ENCODE results near the gene PRPH. TPM values are rescaled to one million over a fixed set of nuclear protein-coding genes. Genes with fewer than 3 reads are reported as not detected.

Gene PRPH
- total and polyA plus RNA-seq, 2 donors (not counting 1 experiment from before 2014, with no cell fraction given), result not detected

DNA sequence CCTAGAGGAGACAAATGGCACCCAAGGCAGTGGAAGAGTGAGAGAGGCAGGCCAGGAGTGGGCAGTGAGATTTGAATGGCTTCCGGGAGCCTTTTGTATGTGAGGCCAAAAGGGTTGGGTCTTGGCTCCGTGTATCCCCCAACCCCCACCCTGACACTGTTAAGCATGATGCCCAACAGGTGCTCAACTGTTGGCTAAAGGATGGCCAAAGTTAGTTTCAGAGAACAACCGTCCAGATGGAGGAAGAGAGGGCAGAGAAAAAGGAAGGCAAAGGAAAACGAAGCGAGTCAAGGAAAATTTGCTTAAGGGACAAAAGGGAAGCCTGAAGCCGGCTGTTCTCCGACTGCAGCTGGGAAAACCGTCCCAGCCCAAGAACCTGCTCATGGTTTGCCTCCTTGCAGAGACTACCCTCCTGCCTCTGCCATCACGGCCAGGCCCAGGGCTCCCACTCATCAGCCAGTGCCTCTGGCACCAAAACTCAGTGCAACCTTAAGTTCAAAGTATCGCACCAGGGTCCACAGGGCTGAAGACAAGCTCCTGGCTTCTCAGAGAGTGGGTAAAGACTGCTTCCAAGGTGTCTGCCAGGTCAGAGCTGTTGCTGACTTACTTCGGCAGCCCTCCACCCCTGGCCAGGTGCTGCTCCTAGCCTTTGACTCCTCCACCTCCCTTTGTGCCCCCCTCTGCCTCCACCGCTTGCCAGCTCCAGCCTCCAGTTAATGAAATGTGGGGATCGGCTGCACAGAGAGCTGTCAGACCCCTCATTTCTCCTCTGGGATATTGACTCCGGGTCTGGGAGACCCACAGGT lies 46.2 kb downstream of the PRPH start:
- TF ChIP-seq EZH2 (IDR thresholded peaks at IDR 0.05; ENCODE audit: borderline replicate concordance, insufficient read depth, low read depth, low read length, poor library complexity, severe bottlenecking) (no peak), CTCF (IDR thresholded peaks at IDR 0.05) (no peak)
- peak; percentile 33 for DNase-seq
- Histone ChIP-seq H2AFZ (ENCODE audit: insufficient read depth, low read depth, low read length, poor library complexity, severe bottlenecking) (no peak overlapping the region), H3K27ac (ENCODE audit: low read length in 2 of 2) (no peak overlapping the region), H4K20me1 (ENCODE audit: control insufficient read depth, insufficient read depth, low read length, poor library complexity, severe bottlenecking) (peaks cover 17% of the 10 kb centered on the region), H3K4me3 (ENCODE audit: control extremely low read depth in 1 of 5, extremely low read depth in 1 of 5, insufficient read depth in 1 of 5, low read depth in 2 of 5, low read length in 4 of 5) (no peak overlapping the region), H3K79me2 (ENCODE audit: control insufficient read depth, insufficient read depth, low read length) (no peaks in the 10 kb centered on the region), H3K9ac (ENCODE audit: low read length) (no peak overlapping the region), H3K4me2 (replicated peaks; ENCODE audit: low read depth, low read length, poor library complexity, severe bottlenecking) (peak overlapping the region; percentile 89), H3K9me3 (ENCODE audit: control extremely low read depth in 1 of 3, control insufficient read depth in 2 of 3, insufficient read depth in 1 of 3, low read length in 2 of 3) (peaks cover 0 to 23% (median 0%) of the 10 kb centered on the region in 3 donors), H3K4me1 (ENCODE audit: control insufficient read depth in 2 of 2, insufficient read depth in 2 of 2, low read length in 2 of 2) (peaks cover 60 to 64% of the 10 kb centered on the region in 2 donors), H3K27me3 (replicated peaks in 1 of 4; ENCODE audit: control extremely low read depth in 1 of 4, control insufficient read depth in 3 of 4, insufficient read depth in 4 of 4, low read length in 3 of 4) (peaks cover 0 to 88% (median 46%) of the 10 kb centered on the region in 4 experiments), H3K36me3 (replicated peaks in 1 of 2; ENCODE audit: control extremely low read depth in 1 of 2, control insufficient read depth in 1 of 2, extremely low read depth in 1 of 2, insufficient read depth in 2 of 2, low read length in 1 of 2) (no peaks in the 10 kb centered on the region)
- H3K27me3 Mint-ChIP-seq, result peaks cover 48% of the 10 kb centered on the region
- POLR2A ChIA-PET, result interaction anchor here (0.6 kb wide), 1 partner anchor 29 kb away, joined by 3 read pairs; no protein-coding TSS in a partner anchor
- no peak for ATAC-seq (ENCODE audit: low read depth)
- 53% methylated on average over 10 of the region's 14 CpGs for WGBS (ENCODE audit: insufficient coverage)
- H3K9me3 Mint-ChIP-seq (ENCODE audit: insufficient read depth), result no peaks in the 10 kb centered on the region
- H3K4me3 Mint-ChIP-seq, result no peak overlapping the region
- CTCF ChIA-PET, result interaction anchor here (0.6 to 4.0 kb wide), 19 partner anchors 9 to 277 kb away, joined by 3 to 74 read pairs (median 6); partner anchors contain the start of genes PRPH, SPATS2 and TROAP
- intact Hi-C loops (cut with micrococcal nuclease), result loop anchor here (10.0 kb wide), 2 partner anchors 246 to 504 kb away; partner anchors contain the start of genes BCDIN3D and DHH
- peaks cover 54% of the 10 kb centered on the region for H3K4me1 Mint-ChIP-seq
- peak overlapping the region; percentile 7 for H3K27ac Mint-ChIP-seq

- Histone ChIP-seq H3K27ac (ENCODE audit: low read length in 2 of 2) (no peak overlapping the region), H3K9ac (ENCODE audit: low read length) (no peak overlapping the region), H2AFZ (ENCODE audit: insufficient read depth, low read depth, low read length, poor library complexity, severe bottlenecking) (peak overlapping the region; percentile 58), H3K4me1 (ENCODE audit: control insufficient read depth in 2 of 2, insufficient read depth in 2 of 2, low read length in 2 of 2) (peaks cover 60 to 65% of the 10 kb centered on the region in 2 donors), H3K4me3 (ENCODE audit: control extremely low read depth in 1 of 5, extremely low read depth in 1 of 5, insufficient read depth in 1 of 5, low read depth in 2 of 5, low read length in 4 of 5) (peak overlapping the region in 2 of 5 experiments; percentile 50 to 51), H3K9me3 (ENCODE audit: control extremely low read depth in 1 of 3, control insufficient read depth in 2 of 3, insufficient read depth in 1 of 3, low read length in 2 of 3) (peaks cover 0 to 22% (median 0%) of the 10 kb centered on the region in 3 donors), H3K36me3 (replicated peaks in 1 of 2; ENCODE audit: control extremely low read depth in 1 of 2, control insufficient read depth in 1 of 2, extremely low read depth in 1 of 2, insufficient read depth in 2 of 2, low read length in 1 of 2) (no peaks in the 10 kb centered on the region), H4K20me1 (ENCODE audit: control insufficient read depth, insufficient read depth, low read length, poor library complexity, severe bottlenecking) (peaks cover 17% of the 10 kb centered on the region), H3K4me2 (replicated peaks; ENCODE audit: low read depth, low read length, poor library complexity, severe bottlenecking) (peak overlapping the region; percentile 89), H3K27me3 (replicated peaks in 1 of 4; ENCODE audit: control extremely low read depth in 1 of 4, control insufficient read depth in 3 of 4, insufficient read depth in 4 of 4, low read length in 3 of 4) (peaks cover 0 to 88% (median 47%) of the 10 kb centered on the region in 4 experiments), H3K79me2 (ENCODE audit: control insufficient read depth, insufficient read depth, low read length) (no peaks in the 10 kb centered on the region)
- H3K27ac Mint-ChIP-seq, result no peak overlapping the region
- peaks cover 53% of the 10 kb centered on the region for H3K27me3 Mint-ChIP-seq
- ChIA-PET CTCF (interaction anchor here (0.6 to 4.0 kb wide), 20 partner anchors 9 to 278 kb away, joined by 3 to 74 read pairs (median 6); partner anchors contain the start of genes PRPH, SPATS2 and TROAP), POLR2A (interaction anchor here (0.6 kb wide), 2 partner anchors 8 to 29 kb away, joined by 3 read pairs; no protein-coding TSS in a partner anchor)
- H3K4me1 Mint-ChIP-seq, result peaks cover 57% of the 10 kb centered on the region
- 21% methylated on average over 19 of the region's 21 CpGs for WGBS (ENCODE audit: insufficient coverage)
- peak overlapping the region; percentile 86 for H3K4me3 Mint-ChIP-seq
- ATAC-seq (ENCODE audit: low read depth) (no peak), DNase-seq (no peak)
- no peak for TF ChIP-seq CTCF (IDR thresholded peaks at IDR 0.05)
- TF ChIP-seq EZH2 (IDR thresholded peaks at IDR 0.05; ENCODE audit: borderline replicate concordance, insufficient read depth, low read depth, low read length, poor library complexity, severe bottlenecking), result no peak
- intact Hi-C loops (cut with micrococcal nuclease), result loop anchor here (1.0 to 10.0 kb wide), 3 partner anchors 53 to 503 kb away; partner anchors contain the start of genes BCDIN3D and DHH
- H3K9me3 Mint-ChIP-seq (ENCODE audit: insufficient read depth), result no peaks in the 10 kb centered on the region
Observed at GRCh38 chr12:49341777-49342065, 46.8 kb downstream of the PRPH start.
